Measurements from ENCODE around the gene DLG3. TPM values are rescaled to one million over a fixed set of nuclear protein-coding genes. Genes with fewer than 3 reads are reported as not detected.

DLG3 gene
- total RNA-seq, 4 donors from 2014 or later = 31.8 to 59.4 (median 54.8) TPM

- TF ChIP-seq POLR2AphosphoS5 (IDR thresholded peaks at IDR 0.05) (no peak), POLR2A (IDR thresholded peaks at IDR 0.05) (no peak), EP300 (IDR thresholded peaks at IDR 0.05; ENCODE audit: low read depth) (no peak), CTCF (IDR thresholded peaks at IDR 0.05) (no peak)
- Histone ChIP-seq H3K4me1 (no peaks in the 10 kb centered on the region), H3K27me3 (no peaks in the 10 kb centered on the region), H3K4me3 (no peak overlapping the region), H3K27ac (no peak overlapping the region), H3K9me3 (no peaks in the 10 kb centered on the region), H3K36me3 (no peaks in the 10 kb centered on the region)
- intact Hi-C loops (cut with DNase I; ENCODE audit: low total_unique reads) (no loop called here), in situ Hi-C loops (cut with MboI; ENCODE audit: low pct_ligation_motif_present in 1 of 4, low pct_unique_long_range_greater_than_20kb in 1 of 4, low sequenced_read_pairs in 3 of 4) (loop anchor here in 1 of 4 donors (25.0 kb wide), 1 partner anchor 257 kb away; no protein-coding TSS in a partner anchor)
- 100% methylated on average over 1 of the region's 1 CpG; no CpG with 5 or more reads in 1 of the 2 donors for WGBS, 2 donors (ENCODE audit: low coverage in 1 of 2)
- no peak for DNase-seq
These were observed 39.6 kb upstream of the DLG3 start for GRCh38 chrX:70405003-70405402.

- Histone ChIP-seq H3K36me3 (no peaks in the 10 kb centered on the region), H3K9me3 (no peaks in the 10 kb centered on the region), H3K27me3 (no peaks in the 10 kb centered on the region), H3K4me1 (no peaks in the 10 kb centered on the region), H3K27ac (no peak overlapping the region), H3K4me3 (no peak overlapping the region)
- intact Hi-C loops (cut with DNase I; ENCODE audit: low total_unique reads) (no loop called here), in situ Hi-C loops (cut with MboI; ENCODE audit: low pct_ligation_motif_present in 1 of 4, low pct_unique_long_range_greater_than_20kb in 1 of 4, low sequenced_read_pairs in 3 of 4) (loop anchor here in 1 of 4 donors (25.0 kb wide), 1 partner anchor 251 kb away; no protein-coding TSS in a partner anchor)
- no peak for DNase-seq
- TF ChIP-seq CTCF (IDR thresholded peaks at IDR 0.05) (no peak), EP300 (IDR thresholded peaks at IDR 0.05; ENCODE audit: low read depth) (no peak), POLR2AphosphoS5 (IDR thresholded peaks at IDR 0.05) (no peak), POLR2A (IDR thresholded peaks at IDR 0.05) (no peak)
- 67 to 83% methylated on average over 2 of the region's 2 CpGs for WGBS, 2 donors (ENCODE audit: low coverage in 1 of 2)
These were observed 33.7 kb upstream of the DLG3 start for GRCh38 chrX:70410921-70411320.

GRCh38 chrX:70411475-70411874 is 33.2 kb upstream of the DLG3 start:
- in situ Hi-C loops (cut with MboI; ENCODE audit: low pct_ligation_motif_present in 1 of 4, low pct_unique_long_range_greater_than_20kb in 1 of 4, low sequenced_read_pairs in 3 of 4) = loop anchor here in 1 of 4 donors (25.0 kb wide), 1 partner anchor 251 kb away; no protein-coding TSS in a partner anchor
- Histone ChIP-seq H3K4me1 (no peaks in the 10 kb centered on the region), H3K36me3 (no peaks in the 10 kb centered on the region), H3K4me3 (no peak overlapping the region), H3K9me3 (no peaks in the 10 kb centered on the region), H3K27me3 (no peaks in the 10 kb centered on the region), H3K27ac (no peak overlapping the region)
- intact Hi-C loops (cut with DNase I; ENCODE audit: low total_unique reads) = no loop called here
- no peak for TF ChIP-seq CTCF (IDR thresholded peaks at IDR 0.05)
- no peak for TF ChIP-seq POLR2A (IDR thresholded peaks at IDR 0.05)
- TF ChIP-seq EP300 (IDR thresholded peaks at IDR 0.05; ENCODE audit: low read depth) = no peak
- TF ChIP-seq POLR2AphosphoS5 (IDR thresholded peaks at IDR 0.05) = no peak
- 94% methylated on average over 3 of the region's 3 CpGs; no CpG with 5 or more reads in 1 of the 2 donors for WGBS, 2 donors (ENCODE audit: low coverage in 1 of 2)
- DNase-seq = no peak

GRCh38 chrX:70421618-70422017 is 23.0 kb upstream of the DLG3 start:
- in situ Hi-C loops (cut with MboI; ENCODE audit: low pct_ligation_motif_present in 1 of 4, low pct_unique_long_range_greater_than_20kb in 1 of 4, low sequenced_read_pairs in 3 of 4) (loop anchor here in 1 of 4 donors (25.0 kb wide), 1 partner anchor 241 kb away; no protein-coding TSS in a partner anchor), intact Hi-C loops (cut with DNase I; ENCODE audit: low total_unique reads) (no loop called here)
- TF ChIP-seq CTCF (IDR thresholded peaks at IDR 0.05) (no peak), EP300 (IDR thresholded peaks at IDR 0.05; ENCODE audit: low read depth) (no peak), POLR2A (IDR thresholded peaks at IDR 0.05) (no peak), POLR2AphosphoS5 (IDR thresholded peaks at IDR 0.05) (no peak)
- no peaks in the 10 kb centered on the region for H3K4me1 ChIP-seq
- H3K36me3 ChIP-seq = no peaks in the 10 kb centered on the region
- DNase-seq = no peak
- no peak overlapping the region for H3K27ac ChIP-seq
- H3K4me3 ChIP-seq = no peak overlapping the region
- no peaks in the 10 kb centered on the region for H3K27me3 ChIP-seq
- no peaks in the 10 kb centered on the region for H3K9me3 ChIP-seq
- 44% methylated on average over 2 of the region's 2 CpGs; no CpG with 5 or more reads in 1 of the 2 donors for WGBS, 2 donors (ENCODE audit: low coverage in 1 of 2)

Measured in transverse colon (tissue), 4 donors.